ENCODE measurements around the gene KAT7.

Gene KAT7

GRCh38 chr17:49845321-49845720 is 56.8 kb downstream of the KAT7 start:
- no peak for DNase-seq

GRCh38 chr17:49846938-49847712 is 58.6 kb downstream of the KAT7 start:
- DNase-seq = no peak

- DNase-seq = peak in 1 of 2 experiments; percentile 17
Observed at GRCh38 chr17:49848019-49848473, 59.6 kb downstream of the KAT7 start, which contains the start of gene TAC4. TAC4 (minus strand) TSS chr17:49848069; CDS start chr17:49848017, 52 bp downstream.

GRCh38 chr17:49848739-49849138 is 60.3 kb downstream of the KAT7 start:
- DNase-seq = no peak

GRCh38 chr17:49850218-49850610 is 61.7 kb downstream of the KAT7 start:
- DNase-seq = no peak

GRCh38 chr17:49850772-49851386 is 62.4 kb downstream of the KAT7 start:
- DNase-seq = no peak

GRCh38 chr17:49851387-49852291 is 63.2 kb downstream of the KAT7 start:
- peak; percentile 29 to 73 for DNase-seq

GRCh38 chr17:49853470-49854015 is 65.1 kb downstream of the KAT7 start:
- DNase-seq = no peak

- DNase-seq = no peak
Observed at GRCh38 chr17:49854126-49854525, 65.6 kb downstream of the KAT7 start.

- no peak for DNase-seq
Observed at GRCh38 chr17:49858796-49859195, 70.3 kb downstream of the KAT7 start.

- DNase-seq = peak in 1 of 2 experiments; percentile 14
Observed at GRCh38 chr17:49859991-49860953, 71.8 kb downstream of the KAT7 start.

GRCh38 chr17:49861150-49861884 is 72.8 kb downstream of the KAT7 start:
- DNase-seq = peak; percentile 16 to 48

- DNase-seq = no peak
Observed at GRCh38 chr17:49862781-49863331, 74.4 kb downstream of the KAT7 start.

- no peak for DNase-seq
Observed at GRCh38 chr17:49866019-49866380, 77.5 kb downstream of the KAT7 start.

GRCh38 chr17:49866882-49867413 is 78.5 kb downstream of the KAT7 start:
- DNase-seq = no peak

- no peak for DNase-seq
Observed at GRCh38 chr17:49869038-49869374, 80.5 kb downstream of the KAT7 start.

GRCh38 chr17:49870298-49870697 is 81.8 kb downstream of the KAT7 start:
- DNase-seq = no peak

GRCh38 chr17:49871211-49871610 is 82.7 kb downstream of the KAT7 start:
- no peak for DNase-seq

GRCh38 chr17:49872754-49873377 is 84.4 kb downstream of the KAT7 start:
- DNase-seq = no peak

- peak; percentile 58 to 81 for DNase-seq
Observed at GRCh38 chr17:49873466-49873865, 85.0 kb downstream of the KAT7 start.
